ENCODE measurements around the gene LILRB1. TPM values are rescaled to one million over a fixed set of nuclear protein-coding genes. Genes with fewer than 3 reads are reported as not detected.

LILRB1 gene
- total RNA-seq, 1 donor, result not detected

- H3K4me1 ChIP-seq (ENCODE audit: insufficient read depth, low read length), result no peaks in the 10 kb centered on the region
- DNase-seq (ENCODE audit: insufficient read length, low spot score, missing footprints), result no peak
- no peaks in the 10 kb centered on the region for H4K20me1 ChIP-seq (ENCODE audit: insufficient read depth, low read length)
- TF ChIP-seq CTCF (IDR thresholded peaks at IDR 0.05; ENCODE audit: extremely low read depth, low read depth, low read length), result no peak
- H2AFZ ChIP-seq (ENCODE audit: low read length), result no peak overlapping the region
- H3K9me3 ChIP-seq (ENCODE audit: low read depth, low read length), result no peaks in the 10 kb centered on the region
- no peaks in the 10 kb centered on the region for H3K36me3 ChIP-seq (ENCODE audit: insufficient read depth, low read length)
- H3K27ac ChIP-seq (ENCODE audit: low read depth, low read length), result no peak overlapping the region
- no peak overlapping the region for H3K4me2 ChIP-seq (ENCODE audit: insufficient read depth, low read length)
- H3K4me3 ChIP-seq (ENCODE audit: insufficient read depth, low read length), result no peak overlapping the region
- no peaks in the 10 kb centered on the region for H3K27me3 ChIP-seq (ENCODE audit: insufficient read depth, low read length)
- no peaks in the 10 kb centered on the region for H3K79me2 ChIP-seq (ENCODE audit: insufficient read depth, low read length)
These were observed 52.1 kb downstream of the LILRB1 start for GRCh38 chr19:54682306-54682856.

- Histone ChIP-seq H3K4me2 (ENCODE audit: insufficient read depth, low read length) (no peak overlapping the region), H4K20me1 (ENCODE audit: insufficient read depth, low read length) (no peaks in the 10 kb centered on the region), H3K9me3 (ENCODE audit: low read depth, low read length) (no peaks in the 10 kb centered on the region), H3K79me2 (ENCODE audit: insufficient read depth, low read length) (no peaks in the 10 kb centered on the region), H3K4me3 (ENCODE audit: insufficient read depth, low read length) (no peak overlapping the region), H3K36me3 (ENCODE audit: insufficient read depth, low read length) (no peaks in the 10 kb centered on the region), H3K27me3 (ENCODE audit: insufficient read depth, low read length) (no peaks in the 10 kb centered on the region), H2AFZ (ENCODE audit: low read length) (no peak overlapping the region), H3K4me1 (ENCODE audit: insufficient read depth, low read length) (no peaks in the 10 kb centered on the region), H3K27ac (ENCODE audit: low read depth, low read length) (no peak overlapping the region)
- TF ChIP-seq CTCF (IDR thresholded peaks at IDR 0.05; ENCODE audit: extremely low read depth, low read depth, low read length), result no peak
- no peak for DNase-seq (ENCODE audit: insufficient read length, low spot score, missing footprints)
These were observed 54.2 kb downstream of the LILRB1 start for GRCh38 chr19:54684527-54684926.

Small RNA genes lying within 50 kb of the gene (small RNA-seq; reads per million reads assigned to genes)
- gene AC245036.3, result not detected
- gene MIR8061, result not detected

Other genes with a start within 250 kb of the LILRB1 start
- not detected in 2 replicates for gene TTYH1, start 215.0 kb upstream of the LILRB1 start, total RNA-seq
- gene LENG8, start 181.3 kb upstream of the LILRB1 start, total RNA-seq, result 40.7 and 42.3 TPM in 2 replicates
- gene LENG9, start 166.7 kb upstream of the LILRB1 start, total RNA-seq, result 14.4 and 21.4 TPM in 2 replicates
- gene CDC42EP5, start 157.2 kb upstream of the LILRB1 start, total RNA-seq, result 18.8 and 20.3 TPM in 2 replicates
- gene LAIR2, start 127.7 kb upstream of the LILRB1 start, total RNA-seq, result not detected in 2 replicates
- gene LILRA2, start 56.7 kb upstream of the LILRB1 start, total RNA-seq, result not detected in 2 replicates
- gene LILRA1, start 36.9 kb upstream of the LILRB1 start, total RNA-seq, result not detected in 2 replicates
- gene LILRB4, start 32.5 kb downstream of the LILRB1 start, total RNA-seq, result under 0.01 TPM in 1 of 2 replicates, not detected in the other
- not detected in 2 replicates for gene KIR3DL3, start 94.0 kb downstream of the LILRB1 start, total RNA-seq
- not detected in 2 replicates for gene KIR2DL3, start 108.0 kb downstream of the LILRB1 start, total RNA-seq
- not detected in 2 replicates for gene KIR2DL1, start 139.3 kb downstream of the LILRB1 start, total RNA-seq
- gene KIR2DL4, start 173.1 kb downstream of the LILRB1 start, total RNA-seq, result not detected in 2 replicates
- gene KIR3DL1, start 186.0 kb downstream of the LILRB1 start, total RNA-seq, result not detected in 2 replicates
- not detected in 2 replicates for gene KIR2DS4, start 202.2 kb downstream of the LILRB1 start, total RNA-seq
- gene KIR3DL2, start 220.0 kb downstream of the LILRB1 start, total RNA-seq, result not detected in 2 replicates
- not detected in 2 replicates for gene FCAR, start 243.8 kb downstream of the LILRB1 start, total RNA-seq